Type B pancreatic cell (in vitro differentiated cells): ENCODE data around the gene MVB12B. TPM values are rescaled to one million over a fixed set of nuclear protein-coding genes. Genes with fewer than 3 reads are reported as not detected.

Experiments
- DNase-seq: peaks from one replicate; pipeline ENCODE4 v3.0.0; 2021; ENCODE audit warnings: mixed read lengths; ENCODE audit not compliant: unreplicated experiment; ENCODE audit errors: extremely low spot score
- H3K27ac Mint-ChIP-seq: 2 replicates; pipeline ENCODE4 v1.8.0; 2021; ENCODE audit warnings: mild to moderate bottlenecking, mixed read lengths
- H3K27me3 Mint-ChIP-seq: 2 replicates; pipeline ENCODE4 v1.8.0; 2021; ENCODE audit warnings: mixed read lengths
- H3K36me3 Mint-ChIP-seq: 2 replicates; pipeline ENCODE4 v1.8.0; 2021; ENCODE audit warnings: mixed read lengths
- H3K4me1 Mint-ChIP-seq: one replicate; pipeline ENCODE4 v1.8.0; 2021; ENCODE audit warnings: mixed read lengths; ENCODE audit not compliant: unreplicated experiment
- H3K4me3 Mint-ChIP-seq: 2 replicates; pipeline ENCODE4 v1.8.0; 2021; ENCODE audit warnings: mild to moderate bottlenecking, mixed read lengths
- H3K9me3 Mint-ChIP-seq: 2 replicates; pipeline ENCODE4 v1.8.0; 2021; ENCODE audit warnings: mixed read lengths
- CTCF ChIP-seq: fragments of 200-600 bp; sonication (generic); conservative IDR thresholded peaks from 2 replicates; pipeline ENCODE4 v1.5.0; 2021; ENCODE audit warnings: antibody characterized with exemption, mild to moderate bottlenecking
- total RNA-seq: library from RNA; stranded (reverse); gene quantifications from 2 replicates; pipeline ENCODE4 v1.2.1, GENCODE V29; 2021; ENCODE audit warnings: low replicate concordance

MVB12B gene
- total RNA-seq, 1 donor from 2014 or later, result 26.1 TPM

GRCh38 chr9:126291925-126292324 is 34.7 kb upstream of the MVB12B start:
- Mint-ChIP-seq H3K27ac (no peak overlapping the region), H3K9me3 (no peaks in the 10 kb centered on the region)

DNA sequence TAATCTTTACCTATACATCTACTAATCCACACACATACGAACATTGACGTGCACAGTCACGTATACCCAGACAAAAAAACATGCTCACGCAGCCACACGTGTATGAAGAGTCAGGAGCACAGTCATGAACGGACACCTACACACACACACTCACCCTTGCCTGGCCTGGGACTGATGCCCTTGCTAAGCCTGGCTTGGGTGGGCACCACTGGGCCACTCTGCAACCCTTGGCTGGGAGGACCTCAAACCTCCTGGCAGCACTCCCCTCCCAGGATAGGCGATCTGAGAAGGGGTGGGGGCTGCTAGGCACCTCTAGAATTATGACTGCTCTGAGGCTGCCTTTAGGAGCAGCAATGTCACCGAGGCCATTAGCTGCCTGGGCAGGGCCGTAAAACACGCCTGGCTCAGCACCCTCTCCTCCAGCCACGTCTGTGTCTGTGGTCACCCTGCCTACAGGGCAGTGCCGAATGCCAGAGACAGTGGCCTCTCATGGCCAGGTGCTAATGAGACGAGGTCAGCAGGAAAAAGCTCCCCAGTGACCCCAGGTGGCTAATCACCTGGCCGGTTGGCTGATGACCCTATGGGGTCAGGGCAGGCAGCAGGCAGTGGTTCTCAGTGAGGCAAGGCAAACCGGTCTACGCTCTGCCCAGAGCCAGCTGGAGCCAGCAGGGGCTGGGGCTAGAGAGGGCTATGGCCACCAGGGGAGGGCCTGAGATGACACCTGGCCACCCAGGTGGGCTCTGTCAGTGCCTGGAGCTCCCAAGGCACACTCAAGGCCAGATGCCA is 33.7 kb upstream of the MVB12B start:
- Mint-ChIP-seq H3K27me3 (peaks cover 14% of the 10 kb centered on the region), H3K4me1 (no peaks in the 10 kb centered on the region), H3K36me3 (no peaks in the 10 kb centered on the region), H3K4me3 (no peak overlapping the region), H3K27ac (no peak overlapping the region), H3K9me3 (no peaks in the 10 kb centered on the region)
- TF ChIP-seq CTCF, result no peak
- no peak for DNase-seq

More at GRCh38 chr9:126291925-126292324, 34.7 kb upstream of the MVB12B start:
- Mint-ChIP-seq H3K4me1 (no peaks in the 10 kb centered on the region), H3K36me3 (no peaks in the 10 kb centered on the region), H3K27me3 (peaks cover 14% of the 10 kb centered on the region), H3K4me3 (no peak overlapping the region)
- no peak for TF ChIP-seq CTCF
- DNase-seq, result no peak

DNA sequence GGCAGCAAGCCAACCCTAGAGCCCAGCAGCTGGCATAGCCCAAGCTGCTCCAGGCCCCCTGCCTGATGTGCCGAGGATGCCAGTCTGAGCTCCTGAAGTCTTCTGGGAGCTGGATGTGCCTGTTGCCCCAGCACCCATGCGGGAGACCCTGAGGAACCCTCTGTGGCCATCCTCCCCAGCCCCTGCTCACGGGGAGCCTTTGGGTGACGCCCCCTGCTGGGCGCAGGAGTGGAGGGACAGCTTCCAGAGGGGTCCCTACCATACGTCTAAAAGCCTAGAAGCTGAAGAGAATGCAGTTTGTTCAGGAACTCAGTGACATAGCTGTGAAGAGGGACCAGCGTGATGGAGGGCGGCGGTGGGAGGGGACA is 33.1 kb upstream of the MVB12B start:
- H3K27ac Mint-ChIP-seq, result no peak overlapping the region
- DNase-seq, result no peak
- H3K9me3 Mint-ChIP-seq, result no peaks in the 10 kb centered on the region
- H3K27me3 Mint-ChIP-seq, result peaks cover 14% of the 10 kb centered on the region
- H3K4me1 Mint-ChIP-seq, result no peaks in the 10 kb centered on the region
- no peaks in the 10 kb centered on the region for H3K36me3 Mint-ChIP-seq
- peak; percentile 52 for TF ChIP-seq CTCF
- no peak overlapping the region for H3K4me3 Mint-ChIP-seq

DNA sequence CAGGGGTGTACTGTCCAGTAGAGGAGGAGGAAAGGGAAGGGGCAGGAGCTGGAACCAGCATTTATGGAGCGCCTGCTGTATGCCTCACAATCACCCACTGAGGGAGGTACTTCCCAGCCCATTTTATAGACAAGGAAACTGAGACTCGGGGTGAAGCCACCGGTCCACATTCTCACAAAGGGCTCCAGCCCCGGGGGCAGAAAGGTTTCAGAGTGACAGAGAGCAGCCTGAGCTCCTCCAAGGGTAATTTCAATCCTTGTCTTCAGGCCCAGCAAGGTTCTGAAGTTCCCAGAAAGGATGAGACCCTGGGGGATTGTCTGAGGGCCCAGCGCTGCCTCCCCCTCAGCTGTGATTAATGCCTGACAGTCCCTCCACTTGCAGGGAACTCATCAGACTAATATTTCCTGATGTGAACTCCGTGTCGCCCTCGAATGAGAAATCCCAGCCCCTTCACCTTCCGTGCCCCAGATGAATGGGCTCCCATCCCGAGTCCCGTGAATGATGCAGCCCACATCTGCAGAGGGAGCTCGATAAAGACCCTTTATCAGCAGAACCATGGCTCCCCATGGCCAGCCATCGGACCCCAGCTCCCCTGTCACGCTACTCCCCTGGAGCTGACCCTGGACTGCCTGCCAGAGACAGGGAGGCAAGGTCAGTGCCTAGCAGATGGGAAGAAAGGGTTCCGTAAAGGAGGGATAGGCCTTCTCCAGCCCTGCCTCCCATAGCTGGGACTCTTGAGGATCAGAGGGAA is 32.1 kb upstream of the MVB12B start:
- Mint-ChIP-seq H3K9me3 (no peaks in the 10 kb centered on the region), H3K27me3 (peaks cover 14% of the 10 kb centered on the region)

GRCh38 chr9:126295082-126295477 is 31.5 kb upstream of the MVB12B start:
- Mint-ChIP-seq H3K27me3 (peaks cover 14% of the 10 kb centered on the region), H3K36me3 (no peaks in the 10 kb centered on the region), H3K4me3 (no peak overlapping the region), H3K4me1 (no peaks in the 10 kb centered on the region), H3K9me3 (no peaks in the 10 kb centered on the region), H3K27ac (no peak overlapping the region)
- no peak for TF ChIP-seq CTCF
- DNase-seq, result no peak

More for the DNA sequence above, 32.1 kb upstream of the MVB12B start:
- Mint-ChIP-seq H3K36me3 (no peaks in the 10 kb centered on the region), H3K4me3 (no peak overlapping the region), H3K4me1 (no peaks in the 10 kb centered on the region), H3K27ac (no peak overlapping the region)
- DNase-seq, result no peak
- no peak for TF ChIP-seq CTCF
